CD8-positive, alpha-beta memory T cell (primary cell): ENCODE measurements around the gene CHCHD6. TPM values are rescaled to one million over a fixed set of nuclear protein-coding genes. Genes with fewer than 3 reads are reported as not detected.

Source experiments
- CTCF ChIA-PET: fragments of 350-600 bp; sonication (Branson Sonifier 250); formaldehyde crosslinking; loops from one replicate; lab custom pipeline; 2021; ENCODE audit warnings: antibody characterized with exemption; lab: Charles Lee
- POLR2A ChIA-PET: fragments of 350-600 bp; sonication (Branson Sonifier 250); formaldehyde crosslinking; loops from one replicate; lab custom pipeline; 2021; ENCODE audit warnings: antibody characterized with exemption; lab: Charles Lee
- DNase-seq, 5 donors: peaks; one replicate each; pipeline versions ENCODE4 v3.0.0 to v3.0.0-alpha.2; 2020 to 2022; ENCODE audit warnings: mixed read lengths in 1 of 5
- H3K27ac ChIP-seq: one replicate; pipeline ENCODE4 v1.7.0; 2013; ENCODE audit warnings: low read depth, mild to moderate bottlenecking, low read length, moderate library complexity
- H3K27me3 ChIP-seq: 2 replicates; pipeline ENCODE4 v1.7.0; 2013; ENCODE audit warnings: low read length, mild to moderate bottlenecking; ENCODE audit not compliant: insufficient read depth, poor library complexity, severe bottlenecking
- H3K36me3 ChIP-seq: 2 replicates; pipeline ENCODE4 v1.7.0; 2013; ENCODE audit warnings: mild to moderate bottlenecking, low read length, moderate library complexity; ENCODE audit not compliant: insufficient read depth
- H3K4me1 ChIP-seq: 2 replicates; pipeline ENCODE4 v1.7.0; 2013; ENCODE audit warnings: mild to moderate bottlenecking, low read length, moderate library complexity; ENCODE audit not compliant: insufficient read depth
- H3K4me3 ChIP-seq: 2 replicates; pipeline ENCODE4 v1.7.0; 2013; ENCODE audit warnings: mild to moderate bottlenecking, low read length
- H3K9me3 ChIP-seq: 2 replicates; pipeline ENCODE4 v1.7.0; 2013; ENCODE audit warnings: mild to moderate bottlenecking, low read length
- H3K27ac Mint-ChIP-seq, 8 donors: one replicate each; pipeline ENCODE4 v1.8.0; 2020 to 2021; ENCODE audit warnings: mixed read lengths in 8 of 8, mild to moderate bottlenecking in 6 of 8, inconsistent platforms in 3 of 8, moderate library complexity in 3 of 8
- H3K27me3 Mint-ChIP-seq, 2 donors: one replicate each; pipeline ENCODE4 v1.8.0; 2020 to 2021; ENCODE audit warnings: mixed read lengths in 2 of 2, mild to moderate bottlenecking in 1 of 2, moderate library complexity in 1 of 2
- H3K36me3 Mint-ChIP-seq, 3 donors: one replicate each; pipeline ENCODE4 v1.8.0; 2020 to 2021; ENCODE audit warnings: mixed read lengths in 3 of 3, inconsistent platforms in 1 of 3, mild to moderate bottlenecking in 1 of 3
- H3K4me1 Mint-ChIP-seq, 3 donors: one replicate each; pipeline ENCODE4 v1.8.0; 2020 to 2021; ENCODE audit warnings: mixed read lengths in 3 of 3, inconsistent platforms in 1 of 3, mild to moderate bottlenecking in 1 of 3
- H3K4me3 Mint-ChIP-seq, 7 donors: one replicate each; pipeline ENCODE4 v1.8.0; 2020 to 2021; ENCODE audit warnings: mixed read lengths in 7 of 7, mild to moderate bottlenecking in 6 of 7, moderate library complexity in 4 of 7, inconsistent platforms in 2 of 7
- H3K9me3 Mint-ChIP-seq, 5 donors: one replicate each; pipeline ENCODE4 v1.8.0; 2020 to 2022; ENCODE audit warnings: mixed read lengths in 5 of 5, mild to moderate bottlenecking in 3 of 5, moderate library complexity in 2 of 5, inconsistent platforms in 1 of 5
- polyA plus RNA-seq: library from polyadenylated mRNA; unstranded; fragments of 300-500 nt; fragmentation: Illumina TruSeq; gene quantifications from one replicate; pipeline ENCODE4 v1.2.3, GENCODE V29; 2021
- total RNA-seq, 2 experiments: library from RNA; stranded (reverse); gene quantifications; one replicate each; pipeline ENCODE4 v1.2.3, GENCODE V29; 2021

CHCHD6 gene
- total and polyA plus RNA-seq, 3 experiments from 2014 or later = 12.0 to 16.7 (median 15.0) TPM

DNA sequence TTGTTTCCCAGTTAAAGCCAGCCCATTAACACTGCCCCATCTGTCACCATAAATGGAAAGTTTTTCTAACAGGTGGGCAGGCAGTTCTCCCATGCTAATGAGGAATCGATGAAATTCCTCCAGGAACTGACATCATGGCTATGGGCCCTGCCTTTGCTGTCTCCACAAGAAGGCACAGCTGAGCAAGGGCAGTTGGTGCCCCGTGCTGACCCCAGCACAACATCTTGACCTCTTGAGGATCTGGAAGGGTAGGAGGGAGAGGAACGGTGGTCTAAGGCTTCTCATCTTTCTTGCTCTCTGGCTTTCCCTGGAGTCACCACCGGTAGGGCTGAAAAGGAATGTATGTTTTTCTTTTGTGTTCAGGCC lies 46.7 kb downstream of the CHCHD6 start:
- no peaks in the 10 kb centered on the region for H3K4me1 ChIP-seq
- Mint-ChIP-seq H3K9me3 (no peaks in the 10 kb centered on the region), H3K4me1 (peaks cover 9 to 15% (median 13%) of the 10 kb centered on the region in 3 donors), H3K4me3 (no peak overlapping the region), H3K36me3 (peaks cover 0 to 5% (median 0%) of the 10 kb centered on the region in 3 donors), H3K27me3 (peaks cover 0 to 1% of the 10 kb centered on the region in 2 donors), H3K27ac (no peak overlapping the region)
- H3K27ac ChIP-seq = no peak overlapping the region
- no peaks in the 10 kb centered on the region for H3K9me3 ChIP-seq
- CTCF ChIA-PET = interaction anchor here (0.6 to 1.3 kb wide), 2 partner anchors 795 to 797 kb away, joined by 3 to 4 read pairs; no protein-coding TSS in a partner anchor
- DNase-seq = no peak
- no peaks in the 10 kb centered on the region for H3K36me3 ChIP-seq
- POLR2A ChIA-PET = no interaction called here
- H3K27me3 ChIP-seq = no peaks in the 10 kb centered on the region
- no peak overlapping the region for H3K4me3 ChIP-seq

DNA sequence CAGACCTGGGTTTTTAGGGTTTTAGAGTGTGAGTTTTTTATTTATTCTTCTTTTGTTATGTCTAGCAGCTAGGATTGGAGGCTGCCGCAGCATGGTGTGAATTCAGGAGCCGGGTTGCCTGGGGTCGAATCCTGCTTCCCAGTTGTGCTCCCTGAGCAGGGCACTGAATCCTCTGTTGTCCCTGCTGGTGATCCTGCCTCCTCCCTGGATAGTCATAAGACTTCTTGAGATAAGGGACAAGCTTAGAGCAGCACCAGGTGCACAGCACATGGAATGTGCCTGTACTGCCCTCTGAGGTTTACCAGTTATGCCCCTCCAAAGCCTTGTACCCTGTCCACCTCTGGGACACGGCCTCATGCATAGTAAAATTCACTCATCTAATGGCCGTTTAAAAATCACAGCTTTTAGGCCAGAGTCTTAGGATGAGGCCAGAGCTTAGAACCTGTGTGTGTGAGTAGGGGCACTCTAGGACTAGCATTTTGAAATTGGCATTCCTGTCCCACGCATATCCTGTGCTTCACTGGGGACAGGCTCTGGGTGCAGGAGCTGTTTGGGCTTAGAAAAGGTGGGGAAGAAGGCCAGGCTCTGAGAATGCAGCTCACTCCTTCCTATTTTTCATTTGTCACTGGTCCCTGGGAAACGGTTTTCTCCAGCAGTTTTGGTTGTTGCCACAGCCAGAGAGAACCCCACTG lies 47.7 kb downstream of the CHCHD6 start:
- Mint-ChIP-seq H3K36me3 (peaks cover 0 to 5% (median 0%) of the 10 kb centered on the region in 3 donors), H3K27me3 (peaks cover 0 to 1% of the 10 kb centered on the region in 2 donors), H3K4me1 (peaks cover 9 to 13% (median 13%) of the 10 kb centered on the region in 3 donors)

DNA sequence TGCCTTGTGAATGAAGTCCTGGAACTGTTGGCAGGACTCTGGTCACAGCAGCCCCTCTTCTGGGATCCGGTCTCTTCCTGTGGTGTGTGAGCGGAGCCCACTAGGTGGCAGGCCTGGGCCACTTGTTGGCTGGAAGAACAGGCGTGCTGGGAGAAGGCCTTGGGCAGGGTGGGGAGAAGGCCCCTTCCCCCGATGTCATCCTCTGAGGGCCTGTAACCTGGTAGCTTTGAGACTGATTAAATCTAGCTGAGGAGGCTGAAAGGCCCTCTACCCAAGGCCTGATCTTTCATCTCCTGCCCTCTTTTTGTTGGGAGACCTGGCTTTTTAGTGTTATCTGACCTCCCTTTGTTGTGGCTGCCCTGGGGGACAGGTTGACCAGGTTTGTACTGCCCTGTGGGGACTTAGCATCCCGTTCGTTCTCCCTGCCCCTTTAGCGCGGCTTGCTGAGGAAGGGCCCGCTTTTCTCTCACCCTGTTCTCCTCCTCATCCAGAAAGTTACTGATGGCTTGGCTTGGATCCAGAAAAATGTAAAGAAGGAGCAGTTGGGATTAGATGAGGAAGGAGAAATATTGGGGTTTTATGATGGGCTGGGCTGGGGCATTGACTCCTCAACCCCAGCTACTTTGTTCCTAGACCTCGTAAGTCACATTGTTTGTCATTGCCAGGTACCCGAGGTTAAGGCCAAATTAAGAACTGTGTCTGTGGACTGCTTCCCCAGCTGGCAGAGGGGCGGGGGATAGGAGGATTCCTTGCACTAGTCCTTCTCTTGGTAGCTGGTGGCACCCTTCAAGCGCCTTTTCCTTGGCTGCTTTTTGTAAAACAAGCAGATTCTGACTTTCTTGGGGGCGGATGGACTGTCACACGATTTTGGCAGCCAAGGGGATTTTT lies 48.5 kb downstream of the CHCHD6 start:
- H3K27ac Mint-ChIP-seq = peak overlapping the region in 1 of 8 donors; percentile 51
- no peak overlapping the region for H3K4me3 Mint-ChIP-seq
- H3K36me3 Mint-ChIP-seq = peaks cover 0 to 3% (median 0%) of the 10 kb centered on the region in 3 donors
- H3K4me1 Mint-ChIP-seq = peaks cover 9 to 11% (median 9%) of the 10 kb centered on the region in 3 donors
- peak; percentile 5 to 62 (median 17) for DNase-seq
- H3K27ac ChIP-seq = no peak overlapping the region
- no peaks in the 10 kb centered on the region for H3K4me1 ChIP-seq
- H3K27me3 ChIP-seq = no peaks in the 10 kb centered on the region
- H3K9me3 Mint-ChIP-seq = no peaks in the 10 kb centered on the region
- H3K27me3 Mint-ChIP-seq = peaks cover 0 to 1% of the 10 kb centered on the region in 2 donors
- no peak overlapping the region for H3K4me3 ChIP-seq
- no peaks in the 10 kb centered on the region for H3K36me3 ChIP-seq
- POLR2A ChIA-PET = no interaction called here
- CTCF ChIA-PET = interaction anchor here (0.7 to 1.3 kb wide), 3 partner anchors 70 to 795 kb away, joined by 3 read pairs; no protein-coding TSS in a partner anchor
- H3K9me3 ChIP-seq = no peaks in the 10 kb centered on the region

More for the DNA sequence above, 47.7 kb downstream of the CHCHD6 start:
- H3K9me3 ChIP-seq = no peaks in the 10 kb centered on the region
- no peak for DNase-seq
- H3K9me3 Mint-ChIP-seq = no peaks in the 10 kb centered on the region
- no peak overlapping the region for H3K27ac ChIP-seq
- peak overlapping the region in 2 of 8 donors; percentile 51 to 66 for H3K27ac Mint-ChIP-seq
- CTCF ChIA-PET = interaction anchor here (0.7 to 1.3 kb wide), 3 partner anchors 69 to 796 kb away, joined by 3 to 4 read pairs (median 3); no protein-coding TSS in a partner anchor
- H3K27me3 ChIP-seq = no peaks in the 10 kb centered on the region
- POLR2A ChIA-PET = no interaction called here
- no peaks in the 10 kb centered on the region for H3K36me3 ChIP-seq
- H3K4me1 ChIP-seq = no peaks in the 10 kb centered on the region
- H3K4me3 Mint-ChIP-seq = no peak overlapping the region
- no peak overlapping the region for H3K4me3 ChIP-seq

DNA sequence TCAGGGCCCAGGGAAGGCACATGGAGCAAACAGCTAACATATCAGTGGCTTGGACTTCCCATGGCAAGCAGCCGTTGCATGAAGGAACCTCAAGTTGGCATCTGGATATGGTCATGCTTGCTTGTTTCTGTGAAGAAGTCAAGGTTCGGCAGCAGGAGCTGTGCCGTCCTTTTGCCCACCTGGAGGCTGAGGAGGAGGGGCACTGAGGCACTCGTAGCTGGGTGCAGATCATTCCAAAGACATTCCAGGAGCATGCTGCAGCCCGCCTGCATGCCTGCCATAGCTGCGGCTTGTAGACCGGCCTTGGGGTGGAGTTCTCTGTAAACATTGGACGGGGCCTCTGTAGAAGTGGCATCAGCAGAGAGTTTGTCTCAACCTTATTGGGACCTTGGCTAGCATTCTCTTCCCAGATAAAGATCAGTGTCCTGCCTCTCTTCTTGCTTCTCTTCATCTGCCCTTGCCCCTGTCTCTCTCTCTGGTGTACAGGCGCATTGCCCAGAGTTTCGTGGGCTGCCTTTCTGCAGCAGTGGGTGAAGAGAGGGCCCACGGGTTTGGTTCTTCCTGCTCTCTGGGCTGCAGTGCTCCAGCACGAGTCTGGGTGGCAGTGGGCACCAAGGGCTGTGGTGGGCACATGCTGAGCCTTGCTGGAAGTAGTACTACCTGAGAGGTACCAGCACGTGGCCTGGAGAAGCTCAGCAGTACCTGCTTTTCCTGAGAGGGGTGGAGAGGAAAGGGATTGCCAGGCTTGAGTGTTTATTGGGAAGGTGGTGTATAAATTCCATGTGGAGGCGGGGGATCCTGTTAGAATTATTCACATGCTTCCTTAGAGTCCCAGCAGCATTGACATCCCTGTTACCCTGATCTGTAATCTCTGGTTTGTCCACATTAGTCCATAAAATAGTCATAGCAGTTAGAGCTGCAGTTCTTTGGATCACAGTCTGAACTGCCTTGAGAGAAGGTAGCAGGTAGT lies 49.4 kb downstream of the CHCHD6 start:
- DNase-seq = no peak
- H3K27ac ChIP-seq = no peak overlapping the region
- Mint-ChIP-seq H3K4me3 (no peak overlapping the region), H3K9me3 (no peaks in the 10 kb centered on the region), H3K27ac (peak overlapping the region in 1 of 8 donors; percentile 33), H3K4me1 (peaks cover 7 to 9% (median 8%) of the 10 kb centered on the region in 3 donors), H3K27me3 (peaks cover 0 to 1% of the 10 kb centered on the region in 2 donors), H3K36me3 (peaks cover 0 to 3% (median 0%) of the 10 kb centered on the region in 3 donors)
- CTCF ChIA-PET = interaction anchor here (1.0 kb wide), 1 partner anchor 794 kb away, joined by 3 read pairs; no protein-coding TSS in a partner anchor
- no peak overlapping the region for H3K4me3 ChIP-seq
- no peaks in the 10 kb centered on the region for H3K27me3 ChIP-seq
- H3K36me3 ChIP-seq = no peaks in the 10 kb centered on the region
- H3K4me1 ChIP-seq = no peaks in the 10 kb centered on the region
- no peaks in the 10 kb centered on the region for H3K9me3 ChIP-seq
- POLR2A ChIA-PET = no interaction called here

DNA sequence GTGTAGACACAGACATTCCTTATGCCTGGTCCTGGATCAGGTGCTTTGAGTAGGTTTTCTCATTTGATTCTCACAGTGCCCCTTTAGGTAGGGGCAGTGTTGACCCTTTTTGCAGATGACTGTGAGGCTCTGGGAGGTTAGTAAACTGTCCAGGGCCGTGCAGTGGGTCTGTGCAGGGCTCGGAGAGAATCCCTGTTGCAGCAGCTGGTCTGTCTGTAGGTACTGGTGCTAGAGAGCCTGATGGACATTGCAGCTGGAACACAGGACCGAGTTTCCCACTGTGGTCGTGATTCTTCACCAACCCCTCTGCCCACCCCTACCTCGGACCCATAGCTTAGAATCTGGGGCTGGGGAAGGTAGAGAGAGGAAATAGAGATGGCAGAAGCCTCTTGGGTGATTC lies 51.8 kb downstream of the CHCHD6 start:
- peaks cover 0 to 2% (median 0%) of the 10 kb centered on the region in 3 donors for H3K36me3 Mint-ChIP-seq
- H3K9me3 Mint-ChIP-seq = no peaks in the 10 kb centered on the region

DNA sequence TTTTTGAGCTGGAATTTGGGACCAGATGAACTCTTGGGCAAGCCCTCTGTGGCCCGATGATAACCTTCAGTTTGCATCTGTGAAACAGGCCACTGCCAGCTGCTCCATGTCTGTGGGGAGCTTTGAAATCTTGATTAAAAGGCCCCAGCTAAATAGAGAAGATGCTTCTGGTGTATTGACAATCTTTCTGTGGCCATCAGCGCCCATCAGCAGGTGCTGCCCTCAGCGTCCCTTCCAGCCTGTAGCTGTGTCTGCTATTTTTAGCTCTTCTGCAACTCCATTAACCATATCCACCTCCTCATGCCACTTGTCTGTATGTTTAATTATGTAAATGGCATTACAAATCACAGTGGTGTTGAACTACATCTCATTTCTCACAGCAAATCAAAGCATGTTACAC lies 54.0 kb downstream of the CHCHD6 start:
- Histone ChIP-seq H3K9me3 (no peaks in the 10 kb centered on the region), H3K4me3 (no peak overlapping the region), H3K36me3 (no peaks in the 10 kb centered on the region), H3K27ac (no peak overlapping the region), H3K4me1 (no peaks in the 10 kb centered on the region), H3K27me3 (no peaks in the 10 kb centered on the region)
- POLR2A ChIA-PET = no interaction called here
- Mint-ChIP-seq H3K4me1 (peaks cover 0 to 2% (median 0%) of the 10 kb centered on the region in 3 donors), H3K36me3 (peaks cover 0 to 3% (median 2%) of the 10 kb centered on the region in 3 donors), H3K27me3 (peaks cover 0 to 1% of the 10 kb centered on the region in 2 donors), H3K27ac (no peak overlapping the region), H3K9me3 (no peaks in the 10 kb centered on the region), H3K4me3 (no peak overlapping the region)
- CTCF ChIA-PET = no interaction called here
- no peak for DNase-seq

More for the DNA sequence above, 51.8 kb downstream of the CHCHD6 start:
- H3K27ac ChIP-seq = no peak overlapping the region
- Mint-ChIP-seq H3K4me1 (no peaks in the 10 kb centered on the region), H3K27me3 (peaks cover 0 to 1% of the 10 kb centered on the region in 2 donors), H3K4me3 (no peak overlapping the region), H3K27ac (no peak overlapping the region)
- H3K27me3 ChIP-seq = no peaks in the 10 kb centered on the region
- DNase-seq = no peak
- ChIA-PET CTCF (no interaction called here), POLR2A (no interaction called here)
- no peaks in the 10 kb centered on the region for H3K9me3 ChIP-seq
- H3K36me3 ChIP-seq = no peaks in the 10 kb centered on the region
- H3K4me1 ChIP-seq = no peaks in the 10 kb centered on the region
- H3K4me3 ChIP-seq = no peak overlapping the region

DNA sequence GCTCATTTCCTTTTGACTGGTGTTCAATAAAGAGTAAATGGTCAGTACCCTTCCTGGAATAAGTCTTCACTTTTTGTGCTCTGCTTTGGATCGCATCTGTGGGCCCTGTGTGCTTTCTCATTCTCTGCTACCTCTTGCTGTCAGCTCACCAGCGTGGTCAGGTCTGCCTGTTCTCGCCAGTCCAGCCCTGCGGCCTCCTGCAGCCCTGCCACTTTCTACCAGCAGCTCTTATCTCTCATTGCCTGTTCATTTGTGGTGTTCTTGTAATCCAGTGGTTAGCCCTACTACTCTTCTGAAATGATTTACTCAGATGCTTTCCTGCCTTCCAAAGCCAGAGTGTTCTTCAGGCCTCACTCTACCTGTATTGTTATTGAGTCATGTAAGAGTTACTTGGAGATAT lies 54.8 kb downstream of the CHCHD6 start:
- no peak overlapping the region for H3K4me3 ChIP-seq
- no peaks in the 10 kb centered on the region for H3K4me1 ChIP-seq
- peaks cover 0 to 1% of the 10 kb centered on the region in 2 donors for H3K27me3 Mint-ChIP-seq
- no peaks in the 10 kb centered on the region for H3K9me3 Mint-ChIP-seq
- H3K36me3 Mint-ChIP-seq = peaks cover 0 to 3% (median 2%) of the 10 kb centered on the region in 3 donors
- H3K9me3 ChIP-seq = no peaks in the 10 kb centered on the region
- ChIA-PET CTCF (no interaction called here), POLR2A (no interaction called here)
- H3K4me3 Mint-ChIP-seq = no peak overlapping the region
- H3K4me1 Mint-ChIP-seq = peaks cover 0 to 2% (median 0%) of the 10 kb centered on the region in 3 donors
- no peaks in the 10 kb centered on the region for H3K36me3 ChIP-seq
- H3K27ac ChIP-seq = no peak overlapping the region
- no peaks in the 10 kb centered on the region for H3K27me3 ChIP-seq
- DNase-seq = no peak
- peak overlapping the region in 1 of 8 donors; percentile 68 for H3K27ac Mint-ChIP-seq
